ENCODE results near the gene CXCL10. TPM values are rescaled to one million over a fixed set of nuclear protein-coding genes. Genes with fewer than 3 reads are reported as not detected.

Gene CXCL10
- total and polyA plus RNA-seq, 10 of the 15 experiments (the other 5 are each of a cell fraction or from before 2014, with no cell fraction given): 0.46 to 19.5 (median 2.6) TPM

DNA sequence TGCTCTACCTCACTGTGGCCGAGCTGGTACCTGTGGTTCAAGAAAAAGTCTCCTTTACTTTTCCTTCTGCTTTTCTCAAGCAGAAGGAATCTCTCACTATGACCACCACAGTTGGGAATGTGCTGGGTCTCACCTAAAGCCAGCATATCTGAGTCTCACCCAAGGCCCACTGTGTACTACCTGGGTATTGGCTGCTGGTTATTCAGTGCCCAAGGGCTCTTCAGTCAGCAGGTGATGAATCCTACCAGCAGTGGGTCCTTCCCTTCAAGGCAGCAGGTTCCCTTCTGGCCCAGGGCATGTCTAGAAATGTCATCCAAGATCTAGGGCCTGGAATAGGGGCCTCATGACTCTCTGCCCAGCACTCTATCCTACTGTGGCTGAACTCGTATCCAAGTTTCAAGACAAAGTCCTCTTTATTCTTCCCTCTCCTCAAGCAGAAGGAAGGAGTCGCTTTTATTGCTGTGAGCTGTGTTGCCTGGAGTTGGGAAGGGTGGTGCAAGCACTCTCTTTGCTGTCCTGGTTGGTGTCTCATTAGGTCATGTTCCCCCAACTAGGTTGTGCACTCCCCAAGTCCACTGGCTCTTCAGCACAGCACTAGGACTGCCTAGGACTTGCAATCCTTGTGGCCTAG lies 6.1 kb downstream of the CXCL10 start:
- H3K9ac ChIP-seq (ENCODE audit: control insufficient read depth, insufficient read depth, low read length): no peak overlapping the region
- ChIA-PET CTCF (interaction anchor here (2.2 kb wide), 1 partner anchor 22 kb away, joined by 5 read pairs; no protein-coding TSS in a partner anchor), RAD21 (ENCODE audit: unreplicated experiment) (no interaction called here), POLR2A (no interaction called here), SMC1A (ENCODE audit: uncharacterized antibody, unreplicated experiment) (interaction anchor here (1.0 to 1.7 kb wide), 2 partner anchors 37 to 39 kb away, joined by 4 to 5 read pairs; no protein-coding TSS in a partner anchor)
- H2AFZ ChIP-seq (ENCODE audit: control insufficient read depth, low read depth, low read length): no peak overlapping the region
- no peak for DNase-seq (ENCODE audit: low read depth, low spot score)
- in situ Hi-C loops (cut with MboI): no loop called here
- no TSS peak for BruUV-seq (replicated peaks)
- no peak overlapping the region for H3K4me2 ChIP-seq (ENCODE audit: control insufficient read depth, insufficient read depth)
- no peaks in the 10 kb centered on the region for H3K36me3 ChIP-seq (ENCODE audit: control insufficient read depth in 2 of 2, insufficient read depth in 2 of 2, low read length in 1 of 2)
- no peak for TF ChIP-seq CBFB (IDR thresholded peaks at IDR 0.05; ENCODE audit: low read depth)
- no peak for TF ChIP-seq LARP7 (IDR thresholded peaks at IDR 0.05)
- intact Hi-C loops (cut with micrococcal nuclease; ENCODE audit: unreplicated experiment): no loop called here
- H3K4me1 ChIP-seq (ENCODE audit: control insufficient read depth, insufficient read depth, low read length): peaks cover 40% of the 10 kb centered on the region
- no peak overlapping the region for H3K4me3 ChIP-seq
- H3K79me2 ChIP-seq (ENCODE audit: control insufficient read depth, insufficient read depth, low read length): no peaks in the 10 kb centered on the region
- no peak for FAIRE-seq
- ATAC-seq: no peak
- WGBS (ENCODE audit: insufficient coverage, insufficient replicate concordance, low lambda C conversion rate, missing lambda C conversion rate): 89% methylated on average over 3 of the region's 3 CpGs
- H3K27ac ChIP-seq (ENCODE audit: control insufficient read depth, insufficient read depth): no peak overlapping the region
- no peaks in the 10 kb centered on the region for H4K20me1 ChIP-seq (ENCODE audit: control insufficient read depth, insufficient read depth)
- H3K27me3 ChIP-seq (replicated peaks in 1 of 2; ENCODE audit: control insufficient read depth in 2 of 2, insufficient read depth in 2 of 2, low read length in 1 of 2): no peaks in the 10 kb centered on the region
- H3K9me3 ChIP-seq (replicated peaks; ENCODE audit: control insufficient read depth, insufficient read depth, low read length): no peaks in the 10 kb centered on the region; the same call in 2 of the 3 replicates

DNA sequence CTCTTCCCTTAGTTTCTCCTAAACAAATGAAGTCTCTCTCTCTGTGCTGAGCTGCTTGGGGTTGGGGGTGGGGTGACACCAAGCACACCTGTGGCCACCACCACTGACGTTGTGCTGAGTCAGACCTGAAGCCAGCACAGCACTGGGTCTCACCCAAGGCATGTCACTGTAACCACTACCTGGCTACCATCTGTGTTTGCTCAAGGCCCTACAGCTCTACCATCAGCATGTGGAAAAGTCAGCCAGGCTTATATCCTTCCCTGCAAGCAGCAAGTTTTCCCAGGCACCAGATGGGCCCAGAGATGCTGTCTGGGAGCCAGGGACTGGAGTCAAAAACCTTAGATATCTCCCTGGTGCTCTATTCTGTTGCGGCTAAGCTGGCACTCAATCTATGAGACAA lies 6.9 kb downstream of the CXCL10 start:
- FAIRE-seq: no peak
- WGBS (ENCODE audit: insufficient coverage, insufficient replicate concordance, low lambda C conversion rate, missing lambda C conversion rate): 47% methylated on average over 2 of the region's 2 CpGs
- ChIA-PET RAD21 (ENCODE audit: unreplicated experiment) (no interaction called here), SMC1A (ENCODE audit: uncharacterized antibody, unreplicated experiment) (interaction anchor here (1.0 to 1.7 kb wide), 3 partner anchors 10 to 39 kb away, joined by 4 to 5 read pairs (median 4); no protein-coding TSS in a partner anchor), POLR2A (interaction anchor here (1.8 kb wide), 1 partner anchor 38 kb away, joined by 4 read pairs; no protein-coding TSS in a partner anchor), CTCF (no interaction called here)
- Histone ChIP-seq H3K9me3 (replicated peaks; ENCODE audit: control insufficient read depth, insufficient read depth, low read length) (no peaks in the 10 kb centered on the region; the same call in 2 of the 3 replicates), H3K36me3 (ENCODE audit: control insufficient read depth in 2 of 2, insufficient read depth in 2 of 2, low read length in 1 of 2) (no peaks in the 10 kb centered on the region), H2AFZ (ENCODE audit: control insufficient read depth, low read depth, low read length) (no peak overlapping the region; the same call in 1 of the 2 replicates), H3K4me3 (no peak overlapping the region), H3K27me3 (replicated peaks in 1 of 2; ENCODE audit: control insufficient read depth in 2 of 2, insufficient read depth in 2 of 2, low read length in 1 of 2) (no peaks in the 10 kb centered on the region), H3K4me1 (ENCODE audit: control insufficient read depth, insufficient read depth, low read length) (peaks cover 45% of the 10 kb centered on the region), H3K4me2 (ENCODE audit: control insufficient read depth, insufficient read depth) (peak overlapping the region; percentile 37), H4K20me1 (ENCODE audit: control insufficient read depth, insufficient read depth) (no peaks in the 10 kb centered on the region), H3K79me2 (ENCODE audit: control insufficient read depth, insufficient read depth, low read length) (no peaks in the 10 kb centered on the region), H3K9ac (ENCODE audit: control insufficient read depth, insufficient read depth, low read length) (no peak overlapping the region), H3K27ac (ENCODE audit: control insufficient read depth, insufficient read depth) (no peak overlapping the region)
- DNase-seq (ENCODE audit: low read depth, low spot score): peak; percentile 37
- in situ Hi-C loops (cut with MboI) (no loop called here), intact Hi-C loops (cut with micrococcal nuclease; ENCODE audit: unreplicated experiment) (no loop called here)
- ATAC-seq: peak; percentile 71
- BruUV-seq (replicated peaks): no TSS peak
- peak; percentile 83 for TF ChIP-seq JUNB (IDR thresholded peaks at IDR 0.05)
- TF ChIP-seq GATAD2B (conservative IDR thresholded peaks at IDR 0.05; ENCODE audit: low read depth): no peak
- peak; percentile 96 for TF ChIP-seq TCF12 (IDR thresholded peaks at IDR 0.05; ENCODE audit: low read depth, low read length)
- peak; percentile 99 for TF ChIP-seq TCF3 (IDR thresholded peaks at IDR 0.05; ENCODE audit: borderline replicate concordance, insufficient read depth, low read depth, low read length)
- TF ChIP-seq CREM (IDR thresholded peaks at IDR 0.05; ENCODE audit: low read depth): peak; percentile 83
- 0 out of 2 replicates have a peak, but pooled peaks have one; percentile 5 for TF ChIP-seq MEF2A (IDR thresholded peaks at IDR 0.05; ENCODE audit: insufficient read depth, low read depth, low read length)
- TF ChIP-seq EP300 (IDR thresholded peaks at IDR 0.05; ENCODE audit: borderline replicate concordance in 1 of 2, control insufficient read depth in 1 of 2, low read depth in 2 of 2, low read length in 2 of 2): peak in 1 of 2 experiments; percentile 19; a peak in 1 of 4 replicates
- TF ChIP-seq NFYB (IDR thresholded peaks at IDR 0.05; ENCODE audit: insufficient read depth, low read depth, low read length): no peak
- TF ChIP-seq DPF2 (IDR thresholded peaks at IDR 0.05): 0 out of 2 replicates have a peak, but pooled peaks have one; percentile 17
- TF ChIP-seq IKZF2 (IDR thresholded peaks at IDR 0.05): peak; percentile 34 to 39; a peak in 1 of 4 replicates
- TF ChIP-seq NBN (IDR thresholded peaks at IDR 0.05): no peak
- peak; percentile 61; the same call in 1 of the 2 replicates for TF ChIP-seq CBFB (IDR thresholded peaks at IDR 0.05; ENCODE audit: low read depth)
- peak; percentile 72; the same call in 1 of the 2 replicates for TF ChIP-seq ATF2 (IDR thresholded peaks at IDR 0.05; ENCODE audit: low read length)
- no peak for TF ChIP-seq ZNF622 (IDR thresholded peaks at IDR 0.05)
- peak in 1 of 2 experiments; percentile 37; a peak in 2 of 4 replicates for TF ChIP-seq BHLHE40 (IDR thresholded peaks at IDR 0.05; ENCODE audit: borderline replicate concordance in 1 of 2, low read depth in 2 of 2, low read length in 1 of 2)
- TF ChIP-seq SP1 (IDR thresholded peaks at IDR 0.05; ENCODE audit: low read depth, low read length): peak; percentile 36

All from GM12878 (cell line).